Fibroblast of skin of right quadriceps (primary cell): ENCODE results near the gene MBD2.

Experiments
- DNase-seq: peaks from one replicate; pipeline ENCODE4 v3.0.0-alpha.2; 2013

MBD2 gene

DNA sequence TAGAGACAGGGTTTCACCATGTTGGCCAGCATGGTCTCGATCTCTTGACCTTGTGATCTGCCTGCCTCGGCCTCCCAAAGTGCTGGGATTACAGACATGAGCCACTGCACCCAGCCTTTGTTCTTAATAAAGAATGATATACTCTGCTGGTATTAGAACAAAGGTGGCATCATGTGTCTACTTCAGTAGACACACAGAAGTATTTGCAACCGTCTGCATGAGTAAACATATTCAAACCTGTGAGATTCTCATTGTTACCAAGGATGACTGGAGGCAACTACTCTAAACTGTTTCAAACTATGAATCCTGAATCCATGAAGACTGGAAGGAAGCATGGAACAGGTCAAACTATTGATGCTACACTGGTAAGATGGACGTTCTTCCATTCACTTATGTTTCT is 32.1 kb downstream of the MBD2 start:
- DNase-seq, result no peak

DNA sequence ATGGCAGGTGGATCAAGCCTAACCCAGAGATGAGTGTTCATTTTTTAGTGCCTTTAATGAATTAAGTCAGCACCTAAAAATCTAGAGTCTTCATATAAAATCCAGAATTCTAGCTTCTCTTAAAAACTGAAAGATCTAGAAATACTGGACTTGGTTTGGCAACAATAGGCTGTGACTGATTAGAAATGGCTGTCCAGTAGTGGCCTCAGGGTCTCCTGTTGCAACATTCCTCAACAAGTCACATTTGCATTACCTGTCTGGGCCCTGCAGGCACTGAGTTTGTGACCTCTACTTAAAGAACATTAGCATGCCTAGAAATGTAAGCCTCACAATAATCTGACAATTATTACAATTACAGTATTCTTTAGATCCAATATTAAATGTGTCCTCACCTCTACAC is 33.1 kb downstream of the MBD2 start:
- no peak for DNase-seq

DNA sequence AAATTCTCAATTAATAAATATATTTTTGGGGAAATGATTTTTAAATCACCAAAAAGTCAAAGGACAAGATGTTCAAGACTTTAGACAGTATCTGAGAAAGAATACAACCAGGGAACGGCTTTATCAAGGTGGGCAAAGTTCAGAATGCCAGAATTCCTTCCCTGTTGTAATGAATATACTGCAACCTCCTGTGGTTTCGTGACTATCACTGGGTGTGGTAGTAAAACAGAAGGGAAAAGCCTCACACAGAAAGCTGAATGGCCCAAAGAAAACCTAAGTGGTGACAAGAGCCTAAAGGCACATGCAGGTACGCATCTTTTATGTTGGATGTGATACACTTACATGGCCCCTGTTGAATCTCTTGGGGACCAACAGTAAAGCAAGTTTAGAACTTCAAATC is 37.1 kb downstream of the MBD2 start:
- no peak for DNase-seq

DNA sequence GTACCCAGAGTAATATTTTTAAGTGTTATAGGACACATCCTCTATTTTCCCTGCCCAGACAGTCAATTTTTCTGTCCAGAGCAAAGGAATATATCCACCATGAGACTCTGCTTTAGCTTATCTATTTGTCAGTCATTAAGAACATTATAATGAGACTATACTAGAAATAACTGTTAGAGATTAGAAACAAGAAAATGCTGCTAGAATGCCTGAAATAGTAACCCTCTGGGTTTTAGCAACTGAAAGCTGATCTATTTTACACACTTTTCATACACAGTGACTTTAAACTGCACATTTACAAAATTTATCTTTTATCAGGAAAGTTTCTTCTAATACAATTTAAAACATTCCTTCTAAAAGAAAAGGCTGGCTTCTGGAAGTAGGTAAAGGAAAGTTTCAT is 39.6 kb downstream of the MBD2 start:
- no peak for DNase-seq

GRCh38 chr18:54183390-54183789 is 41.1 kb downstream of the MBD2 start:
- DNase-seq, result no peak

DNA sequence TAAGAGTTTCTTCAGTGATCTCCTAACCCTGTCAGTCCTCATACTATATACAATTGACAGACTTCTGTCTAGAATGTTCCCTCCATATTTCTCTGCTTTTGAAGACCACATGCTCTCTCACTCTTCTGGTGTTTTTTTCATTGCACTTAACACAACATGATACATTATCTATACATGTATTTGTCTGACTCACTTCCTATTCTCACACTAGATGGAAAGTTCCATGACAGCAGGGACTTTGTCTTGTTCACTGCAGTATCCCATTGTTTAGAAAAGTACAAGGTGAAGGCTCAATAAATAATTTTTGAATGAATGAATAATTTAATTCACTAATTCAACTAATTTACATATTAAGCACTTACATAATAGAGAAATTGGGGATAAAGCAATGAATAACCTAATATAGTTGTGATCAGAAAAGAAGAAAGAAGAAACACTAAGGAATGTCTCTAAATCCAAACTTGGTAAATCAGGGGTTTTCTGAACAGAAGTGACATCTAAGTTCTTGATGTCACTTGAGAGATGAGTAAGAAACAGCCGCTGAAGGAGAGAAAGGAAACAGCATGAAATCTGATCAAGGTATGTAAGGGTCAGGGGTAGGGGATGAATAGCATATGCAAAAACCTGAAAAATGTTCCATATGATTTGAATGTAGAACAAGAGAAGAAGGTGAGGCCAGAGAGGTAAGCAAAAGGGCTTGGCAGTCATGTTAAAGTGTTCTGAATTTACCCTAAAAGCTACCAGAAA is 42.4 kb downstream of the MBD2 start:
- peak; percentile 22 for DNase-seq

DNA sequence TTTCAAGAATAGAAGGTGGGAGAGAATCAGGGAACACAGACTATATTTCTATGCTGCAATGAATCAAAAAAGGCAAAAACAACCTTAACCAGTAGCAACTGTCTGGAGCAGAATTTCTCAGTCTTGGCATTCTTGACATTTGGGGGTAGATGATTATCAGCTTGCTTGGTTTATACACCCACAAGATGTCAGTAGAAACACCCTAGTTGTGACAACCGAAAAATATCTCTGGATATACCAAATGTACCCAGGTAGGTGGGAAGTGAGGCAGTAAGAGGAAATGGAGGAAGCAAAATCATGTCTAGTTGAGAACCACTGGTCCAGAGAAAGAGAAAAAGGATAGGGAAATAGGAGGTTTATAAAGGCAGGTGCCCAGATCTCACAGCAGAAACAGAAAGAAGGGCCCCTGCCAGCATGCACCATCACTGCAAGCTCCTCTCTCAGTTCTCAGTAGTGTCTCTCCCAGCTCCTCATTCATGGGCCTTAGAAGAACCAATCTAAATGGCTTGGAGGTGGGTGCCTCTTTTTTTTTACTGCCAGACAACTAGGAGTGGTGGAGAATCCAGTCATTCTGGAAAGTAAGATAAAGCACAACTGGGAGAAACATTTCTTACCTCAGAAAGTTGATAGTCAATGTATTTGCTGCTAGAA is 50.4 kb downstream of the MBD2 start:
- DNase-seq, result no peak

GRCh38 chr18:54173250-54173649 is 51.2 kb downstream of the MBD2 start:
- no peak for DNase-seq

GRCh38 chr18:54169431-54170403 is 54.8 kb downstream of the MBD2 start:
- peak; percentile 65 for DNase-seq

DNA sequence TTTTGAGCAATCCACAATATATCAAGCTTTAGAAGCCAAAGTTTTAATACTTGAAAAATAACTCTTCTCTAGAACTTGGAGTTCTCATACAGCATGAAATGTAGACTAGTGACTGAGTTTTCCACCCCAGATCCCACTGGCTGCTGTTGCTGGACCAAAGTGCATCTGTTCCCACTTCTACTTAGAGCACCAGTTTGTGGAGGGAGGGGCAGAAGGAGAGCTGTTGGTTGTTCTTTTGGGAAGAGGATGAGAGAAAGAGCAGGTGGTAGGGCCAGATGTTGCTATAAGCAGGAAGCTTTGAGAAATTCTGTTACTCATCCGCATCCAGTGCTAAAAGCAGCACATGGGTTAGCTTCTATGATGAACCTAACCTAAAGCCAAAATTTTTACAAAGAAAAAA is 59.0 kb downstream of the MBD2 start:
- DNase-seq, result no peak

DNA sequence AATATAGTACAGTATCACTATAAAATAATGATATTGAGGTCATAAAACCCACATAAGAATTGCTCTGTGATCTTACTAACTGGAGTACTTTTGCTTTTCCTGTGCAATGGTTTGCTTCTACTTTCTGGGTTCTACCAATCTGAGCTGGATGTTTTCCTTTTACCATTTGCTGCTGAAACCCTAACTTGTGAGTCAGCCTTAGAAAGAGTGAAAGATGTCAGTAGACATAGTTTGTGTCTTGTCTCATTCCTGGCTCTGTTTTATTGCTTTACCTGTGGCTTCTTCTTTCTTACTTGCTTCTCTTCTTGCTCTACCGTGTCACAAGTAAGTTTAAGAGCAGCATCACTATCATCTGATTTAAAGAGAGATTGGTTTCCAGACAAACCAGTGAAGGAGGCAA is 61.0 kb downstream of the MBD2 start:
- peak; percentile 25 for DNase-seq

- DNase-seq, result peak; percentile 89
These were observed 62.0 kb downstream of the MBD2 start for GRCh38 chr18:54162431-54162830.

DNA sequence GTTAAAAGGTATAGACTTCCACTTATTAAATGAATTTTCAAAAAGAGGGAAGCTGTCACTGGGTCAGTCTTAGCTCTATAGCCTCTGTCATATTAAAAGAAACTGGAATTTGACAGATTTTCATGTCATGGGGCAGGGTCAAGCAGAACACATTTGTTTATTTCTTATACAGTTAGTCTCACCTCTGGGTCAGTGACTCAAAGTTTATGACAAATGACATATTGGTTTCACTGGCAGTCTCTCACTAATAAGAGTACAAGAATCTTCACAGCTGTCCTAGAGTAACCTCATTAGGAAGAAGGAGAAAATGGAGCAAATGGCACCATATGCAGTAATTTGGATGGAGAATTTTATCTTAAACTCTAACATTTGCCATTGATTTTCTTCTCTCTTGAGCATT is 63.2 kb downstream of the MBD2 start:
- DNase-seq, result no peak

- DNase-seq, result peak; percentile 41
These were observed 64.6 kb downstream of the MBD2 start for GRCh38 chr18:54159906-54160305.

GRCh38 chr18:54157646-54158385 is 66.7 kb downstream of the MBD2 start:
- peak; percentile 35 for DNase-seq

DNA sequence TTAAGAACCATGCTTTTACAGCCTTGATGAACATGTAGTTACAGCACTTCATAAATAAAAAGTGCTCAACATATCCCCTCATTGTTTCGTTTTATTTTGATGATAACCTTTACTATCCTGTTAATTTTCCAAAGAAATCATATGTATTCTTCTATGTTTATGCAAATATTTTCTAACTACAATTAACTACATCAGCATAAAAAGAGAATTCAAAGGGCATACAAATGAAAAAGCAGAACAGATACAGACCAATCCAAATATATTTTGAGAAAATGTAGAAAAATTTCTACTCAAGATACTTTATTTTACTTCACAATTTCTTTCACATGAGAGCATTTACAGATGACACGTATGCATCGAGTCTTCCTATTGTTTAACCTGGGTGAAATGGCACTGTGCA is 69.1 kb downstream of the MBD2 start:
- DNase-seq, result no peak

DNA sequence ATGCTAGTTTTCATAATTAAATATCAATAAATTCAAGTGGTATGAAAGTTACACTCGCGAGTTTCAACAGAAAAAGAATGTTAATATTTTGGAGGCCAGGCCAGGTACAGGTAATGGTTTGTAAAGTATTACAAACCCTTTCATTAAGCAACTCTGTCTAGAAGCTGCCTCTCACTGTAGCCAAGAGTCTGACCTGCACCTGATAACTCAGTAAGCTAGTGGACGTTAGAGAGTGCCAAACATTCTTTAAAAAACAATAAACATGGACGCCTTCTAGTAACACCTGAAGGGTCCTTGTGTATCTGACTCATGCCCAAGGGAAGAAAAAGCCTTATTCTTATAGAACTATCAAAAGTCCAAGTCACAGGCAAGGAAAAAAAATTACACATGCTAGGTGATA is 70.2 kb downstream of the MBD2 start:
- no peak for DNase-seq

DNA sequence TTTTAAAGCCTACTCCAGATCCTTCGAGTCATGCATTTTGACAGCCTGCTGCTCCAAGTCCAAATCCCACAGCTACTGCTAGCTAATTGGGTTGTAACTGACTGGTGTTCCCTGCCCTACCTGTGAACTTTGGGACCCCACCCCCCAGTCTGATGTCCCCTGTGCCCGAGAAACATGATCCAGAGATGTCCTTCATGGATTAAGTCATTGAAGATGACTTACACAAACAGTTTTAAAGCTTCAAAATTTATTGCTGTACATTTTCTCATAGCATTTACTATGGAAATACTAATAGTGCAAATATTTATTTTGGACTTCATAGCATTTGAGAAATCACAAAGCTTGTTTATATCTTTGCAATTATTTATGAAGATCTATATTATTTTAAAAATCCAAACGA is 73.1 kb downstream of the MBD2 start:
- DNase-seq, result peak; percentile 31

DNA sequence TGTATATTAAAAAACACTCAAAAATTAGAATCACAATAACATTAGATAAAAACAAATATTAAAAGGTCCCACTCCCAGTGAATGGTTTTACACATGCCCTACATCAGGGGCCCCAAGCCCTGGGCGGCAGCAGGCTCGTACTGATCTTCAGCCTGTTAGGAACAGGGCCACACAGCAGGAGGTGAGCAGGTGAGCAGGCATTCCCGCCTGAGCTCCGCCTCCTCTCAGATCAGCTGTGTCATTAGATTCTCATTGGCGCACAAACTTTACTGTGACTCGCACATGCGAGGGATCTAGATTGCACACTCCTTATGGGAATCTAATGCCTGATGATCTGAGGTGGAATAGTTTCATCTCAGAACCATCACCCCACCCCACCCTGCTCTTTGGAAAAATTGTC is 74.2 kb downstream of the MBD2 start:
- DNase-seq, result no peak

DNA sequence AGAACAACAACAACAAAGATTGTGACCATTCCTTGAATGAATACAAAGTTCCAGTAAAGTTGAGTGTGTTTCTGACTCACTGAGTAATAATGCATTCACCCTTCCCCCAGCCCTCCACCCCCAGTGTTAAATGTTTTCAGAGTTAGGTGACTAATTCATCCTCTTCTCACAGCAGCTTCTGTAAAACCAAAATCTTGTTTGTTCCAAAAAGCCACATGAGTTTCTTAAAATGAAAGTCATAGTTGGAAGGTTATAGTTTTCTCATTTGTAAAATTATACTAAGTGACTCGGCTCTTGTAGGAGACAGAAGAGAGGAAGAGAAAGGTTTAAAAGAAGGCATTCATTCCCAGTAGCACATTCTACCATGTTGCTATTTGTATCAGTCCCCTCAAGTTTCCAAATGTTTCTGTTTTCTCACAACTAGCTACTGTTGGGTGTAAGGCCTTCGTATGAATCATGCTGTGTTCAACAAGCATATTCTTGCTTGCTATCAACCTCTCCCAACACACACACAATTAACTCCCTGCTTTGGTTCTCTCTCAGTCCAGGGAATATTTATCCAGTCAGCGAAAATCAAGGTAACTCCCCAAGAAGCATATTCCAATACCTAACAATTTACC is 75.3 kb downstream of the MBD2 start:
- peak; percentile 96 for DNase-seq

GRCh38 chr18:54148678-54149077 is 75.8 kb downstream of the MBD2 start:
- DNase-seq, result no peak

- no peak for DNase-seq
These were observed 76.3 kb downstream of the MBD2 start for GRCh38 chr18:54148151-54148550.
